Putamen (tissue), 1 donor: ENCODE results near the gene CERT1.
"Not testable (repeated sequence)": the region's sequence is repeated elsewhere in the genome, so short reads cannot be mapped to it uniquely, and the experiment has no call there.

Source experiments
- DNase-seq: peaks from one replicate; pipeline ENCODE4 v3.0.0-alpha.2; 2016; ENCODE audit warnings: low spot score

CERT1 gene

GRCh38 chr5:75511435-75512382, at the start of gene CERT1, which contains the start of gene POLK:
CERT1 (minus strand) TSS chr5:75511629; CDS start chr5:75511207, 422 bp downstream.
POLK (plus strand) TSS chr5:75511891.
- peak; percentile 100 for DNase-seq

- DNase-seq = not testable (repeated sequence)
Observed at GRCh38 chr5:75560655-75561054, 49.2 kb upstream of the CERT1 start.

GRCh38 chr5:75558981-75559632, 47.7 kb upstream of the CERT1 start:
- DNase-seq = no peak

- no peak for DNase-seq
Observed at GRCh38 chr5:75558221-75558620, 46.8 kb upstream of the CERT1 start.

- no peak for DNase-seq
Observed at GRCh38 chr5:75553358-75553757, 41.9 kb upstream of the CERT1 start.

- DNase-seq = no peak
Observed at GRCh38 chr5:75552764-75553163, 41.3 kb upstream of the CERT1 start.

GRCh38 chr5:75551471-75551870, 40.0 kb upstream of the CERT1 start:
- DNase-seq = no peak

- DNase-seq = no peak
Observed at GRCh38 chr5:75550597-75550996, 39.2 kb upstream of the CERT1 start.

- no peak for DNase-seq
Observed at GRCh38 chr5:75547812-75548211, 36.4 kb upstream of the CERT1 start.

- DNase-seq = no peak
Observed at GRCh38 chr5:75546830-75547229, 35.4 kb upstream of the CERT1 start.

GRCh38 chr5:75545131-75545530, 33.7 kb upstream of the CERT1 start:
- no peak for DNase-seq

GRCh38 chr5:75538211-75538610, 26.8 kb upstream of the CERT1 start:
- no peak for DNase-seq

- DNase-seq = no peak
Observed at GRCh38 chr5:75536694-75537360, 25.4 kb upstream of the CERT1 start.

GRCh38 chr5:75536147-75536546, 24.7 kb upstream of the CERT1 start:
- no peak for DNase-seq

GRCh38 chr5:75534734-75535133, 23.3 kb upstream of the CERT1 start:
- no peak for DNase-seq

- not testable (repeated sequence) for DNase-seq
Observed at GRCh38 chr5:75533716-75534115, 22.3 kb upstream of the CERT1 start.

- no peak for DNase-seq
Observed at GRCh38 chr5:75532190-75532589, 20.8 kb upstream of the CERT1 start.

- DNase-seq = no peak
Observed at GRCh38 chr5:75529185-75529584, 17.8 kb upstream of the CERT1 start.

GRCh38 chr5:75526070-75526469, 14.6 kb upstream of the CERT1 start:
- DNase-seq = no peak

GRCh38 chr5:75525344-75525743, 13.9 kb upstream of the CERT1 start:
- DNase-seq = no peak

- DNase-seq = no peak
Observed at GRCh38 chr5:75524591-75524990, 13.2 kb upstream of the CERT1 start.

GRCh38 chr5:75524071-75524470, 12.6 kb upstream of the CERT1 start:
- no peak for DNase-seq

GRCh38 chr5:75523275-75523674, 11.8 kb upstream of the CERT1 start:
- DNase-seq = no peak
